WI38 (cell line): Measurements from ENCODE around the gene SLC9C2.

Experiments used
- H3K4me3 ChIP-seq: 2 replicates; pipeline ENCODE4 v1.5.1; 2011; ENCODE audit warnings: low read depth, mild to moderate bottlenecking, control low read depth, low read length
- CTCF ChIP-seq: IDR thresholded peaks from 2 replicates; pipeline ENCODE4 v1.5.1; 2012; ENCODE audit warnings: low read depth, mild to moderate bottlenecking, control low read depth, low read length

SLC9C2 gene

DNA sequence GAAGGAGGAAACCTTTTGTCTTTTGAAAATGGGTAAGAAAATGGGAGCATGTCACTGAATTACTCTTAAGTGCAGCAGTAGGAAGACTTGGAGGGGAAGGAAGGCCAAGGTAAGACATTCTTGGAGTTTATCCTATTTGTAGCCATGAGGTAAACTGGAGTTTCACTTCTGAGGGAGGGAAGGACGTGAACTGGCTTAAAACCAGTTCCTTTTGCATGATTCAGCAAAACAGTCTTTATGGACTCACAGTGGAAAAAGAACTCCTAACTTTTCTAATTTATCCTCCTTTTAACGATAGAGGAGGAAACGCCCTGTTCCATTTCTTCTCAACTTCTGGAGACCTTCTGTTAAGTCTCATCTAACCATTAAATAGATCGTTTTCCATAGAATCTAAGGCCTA, 123.2 kb downstream of the SLC9C2 start:
- H3K4me3 ChIP-seq, result peak overlapping the region; percentile 92
- no peak for TF ChIP-seq CTCF

GRCh38 chr1:173478094-173478674, 124.7 kb downstream of the SLC9C2 start:
- H3K4me3 ChIP-seq, result peak overlapping the region; percentile 92
- TF ChIP-seq CTCF, result no peak

GRCh38 chr1:173477286-173478093, 125.4 kb downstream of the SLC9C2 start, which contains the start of gene PRDX6:
PRDX6 (plus strand) TSS chr1:173477335; CDS start chr1:173477398, 63 bp downstream.
- peak within 1 kb of the TSS; percentile 92 for H3K4me3 ChIP-seq
- no peak for TF ChIP-seq CTCF

- TF ChIP-seq CTCF, result no peak
- peak overlapping the region; percentile 92 for H3K4me3 ChIP-seq
These were observed 126.1 kb downstream of the SLC9C2 start for GRCh38 chr1:173476665-173477285.

- no peak for TF ChIP-seq CTCF
- H3K4me3 ChIP-seq, result peak overlapping the region; percentile 72
These were observed 126.6 kb downstream of the SLC9C2 start for GRCh38 chr1:173476197-173476664.

DNA sequence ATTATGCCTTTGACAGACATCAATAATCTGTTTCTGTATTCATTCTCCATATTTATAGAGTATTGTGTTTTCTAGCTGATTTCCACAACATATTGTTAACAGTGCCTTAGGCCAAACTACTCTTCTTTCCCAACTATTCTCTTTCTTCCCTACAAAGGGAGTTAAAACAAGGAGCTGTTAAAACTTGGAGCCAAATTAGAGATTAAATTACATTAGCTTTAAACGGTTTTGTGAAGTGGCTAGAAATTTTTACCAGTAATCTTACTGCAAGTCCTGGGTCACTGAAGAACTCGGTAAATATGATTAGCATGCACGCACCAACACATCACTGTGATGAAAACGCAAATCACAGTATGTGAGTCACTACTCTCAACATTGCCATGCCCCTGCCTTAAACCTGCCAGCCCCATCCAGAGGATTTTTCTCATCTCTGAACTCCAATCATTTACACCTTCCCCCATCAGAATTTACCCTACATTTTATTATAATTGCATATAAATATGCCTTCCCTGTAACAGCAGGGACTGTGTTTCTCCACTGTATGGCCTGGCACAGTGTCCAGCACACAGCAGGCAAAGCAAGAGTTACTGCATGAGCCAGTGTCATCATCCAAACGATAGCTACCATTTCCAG, 127.2 kb downstream of the SLC9C2 start:
- no peak for TF ChIP-seq CTCF
- H3K4me3 ChIP-seq, result peak overlapping the region; percentile 72

DNA sequence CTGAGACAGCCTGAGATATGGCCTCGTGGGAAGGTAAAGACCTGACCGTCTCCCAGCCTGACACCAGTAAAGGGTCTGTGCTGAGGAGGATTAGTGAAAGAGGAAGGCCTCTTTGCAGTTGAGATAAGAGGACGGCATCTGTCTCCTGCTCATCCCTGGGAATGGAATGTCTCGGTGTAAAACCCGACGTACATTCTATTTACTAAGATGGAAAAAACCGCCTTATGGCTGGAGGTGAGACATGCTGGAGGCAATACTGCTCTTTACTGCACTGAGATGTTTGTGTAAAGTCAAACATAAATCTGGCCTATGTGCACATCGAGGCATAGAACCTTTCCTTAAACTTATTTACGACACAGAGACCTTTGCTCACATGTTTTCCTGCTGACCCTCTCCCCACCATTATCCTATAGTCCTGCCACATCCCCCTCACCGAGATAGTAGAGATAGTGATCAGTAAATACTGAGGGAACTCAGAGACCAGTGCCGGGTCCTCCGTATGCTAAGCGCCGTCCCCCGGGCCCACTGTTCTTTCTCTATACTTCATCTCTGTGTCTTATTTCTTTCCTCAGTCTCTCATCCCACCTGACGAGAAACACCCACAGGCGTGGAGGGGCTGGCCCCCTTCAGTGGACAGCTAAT, 128.0 kb downstream of the SLC9C2 start:
- peak overlapping the region; percentile 72 for H3K4me3 ChIP-seq
